Endothelial cell of umbilical vein (primary cell): ENCODE measurements around the gene SLC24A3. TPM values are rescaled to one million over a fixed set of nuclear protein-coding genes. Genes with fewer than 3 reads are reported as not detected.

Experiments used
- BruUV-seq: library from RNA; stranded (reverse); fragments of 400-500 nt; replicated peaks from 2 replicates; lab custom pipeline; 2021; lab: Mats Ljungman, UMichigan
- CTCF ChIA-PET: fragments of 300-600, 350-600 bp; sonication (Branson Sonifier 250); formaldehyde crosslinking; loops from one replicate; lab custom pipeline; 2021; ENCODE audit warnings: antibody characterized with exemption, inconsistent platforms; lab: Charles Lee
- POLR2A ChIA-PET: fragments of 300-600, 350-600 bp; sonication (Branson Sonifier 250); formaldehyde crosslinking; loops from one replicate; lab custom pipeline; 2021; ENCODE audit warnings: antibody characterized with exemption, inconsistent platforms; lab: Charles Lee
- DNase-seq: peaks from one replicate; pipeline ENCODE4 v3.0.0-alpha.2; 2011; ENCODE audit warnings: low read depth, low spot score
- FAIRE-seq: peaks from 2 replicates; lab custom pipeline; 2011; peaks lifted over from hg19 to GRCh38; lab: Jason Lieb, UNC
- H2AFZ ChIP-seq: 2 replicates; pipeline ENCODE4 v1.6.0; 2012; ENCODE audit warnings: low read depth, low read length, control low read depth, inconsistent platforms
- H3K27ac ChIP-seq: 2 replicates; pipeline ENCODE4 v1.5.1; 2011; ENCODE audit warnings: low read depth, mild to moderate bottlenecking, control low read depth, low read length, moderate library complexity; ENCODE audit not compliant: insufficient read depth
- H3K27me3 ChIP-seq, 2 experiments: 2 replicates each; pipeline versions ENCODE4 v1.6.0 to v1.6.1; 2011; ENCODE audit warnings: low read length in 2 of 2, mixed read lengths in 1 of 2; ENCODE audit not compliant: control insufficient read depth in 2 of 2, insufficient read depth in 2 of 2
- H3K36me3 ChIP-seq, 2 experiments: 2 replicates in 1 of 2; 3 replicates in 1 of 2; pipeline ENCODE4 v1.5.1; 2011; ENCODE audit warnings: low read length in 2 of 2, mild to moderate bottlenecking in 1 of 2, moderate library complexity in 1 of 2; ENCODE audit not compliant: control insufficient read depth in 2 of 2, insufficient read depth in 2 of 2; ENCODE audit errors: extremely low read depth in 1 of 2
- H3K4me1 ChIP-seq: 3 replicates; pipeline ENCODE4 v1.5.1; 2011; ENCODE audit warnings: mild to moderate bottlenecking, low read length; ENCODE audit not compliant: control insufficient read depth, insufficient read depth; ENCODE audit errors: extremely low read depth
- H3K4me2 ChIP-seq: 2 replicates; pipeline ENCODE4 v1.6.1; 2011; ENCODE audit warnings: low read length, control low read depth, mixed read lengths; ENCODE audit not compliant: insufficient read depth
- H3K4me3 ChIP-seq, 3 experiments: fragments of 200-600 bp in 1 of 3; sonication (generic), shearing (Covaris generic) in 1 of 3; replicated peaks in 1 of 3; 2 replicates each; pipeline ENCODE4 v1.5.1; 2011 to 2016; ENCODE audit warnings: control low read depth in 3 of 3, low read length in 3 of 3, mild to moderate bottlenecking in 2 of 3, inconsistent platforms in 1 of 3, low read depth in 1 of 3, moderate library complexity in 1 of 3; ENCODE audit not compliant: insufficient read depth in 1 of 3
- H3K79me2 ChIP-seq: 2 replicates; pipeline ENCODE4 v1.6.0; 2012; ENCODE audit warnings: low read length, inconsistent platforms; ENCODE audit not compliant: control insufficient read depth, insufficient read depth
- H3K9ac ChIP-seq: replicated peaks from 2 replicates; pipeline ENCODE3; 2011; ENCODE audit warnings: low read length, control low read depth; ENCODE audit not compliant: insufficient read depth; ENCODE audit errors: extremely low read depth
- H3K9me1 ChIP-seq: replicated peaks from 3 replicates; pipeline ENCODE4 v1.6.0; 2011; ENCODE audit warnings: mild to moderate bottlenecking, low read length; ENCODE audit not compliant: control insufficient read depth, insufficient read depth; ENCODE audit errors: extremely low read depth
- H3K9me3 ChIP-seq: replicated peaks from 2 replicates; pipeline ENCODE4 v1.5.1; 2012; ENCODE audit warnings: low read length, inconsistent platforms; ENCODE audit not compliant: control insufficient read depth, insufficient read depth
- H4K20me1 ChIP-seq: replicated peaks from 2 replicates; pipeline ENCODE3; 2011; ENCODE audit warnings: mild to moderate bottlenecking, low read length; ENCODE audit not compliant: control insufficient read depth, insufficient read depth; ENCODE audit errors: extremely low read depth
- EZH2 ChIP-seq: IDR thresholded peaks from 2 replicates; pipeline ENCODE4 v1.6.1; 2012; ENCODE audit warnings: borderline replicate concordance, low read depth, mild to moderate bottlenecking, moderate library complexity, low read length, inconsistent platforms; ENCODE audit not compliant: severe bottlenecking
- GATA2 ChIP-seq: IDR thresholded peaks from 2 replicates; pipeline ENCODE4 v1.7.0; 2011; ENCODE audit warnings: low read depth, mild to moderate bottlenecking, moderate library complexity, mixed read lengths, low read length; ENCODE audit not compliant: insufficient read length, insufficient read depth
- JUN ChIP-seq: IDR thresholded peaks from 2 replicates; pipeline ENCODE4 v1.6.1; 2011; ENCODE audit warnings: borderline replicate concordance, low read depth; ENCODE audit not compliant: insufficient read length, insufficient read depth
- MYC ChIP-seq: IDR thresholded peaks from one replicate; pipeline ENCODE4 v1.6.1; 2011; ENCODE audit warnings: mild to moderate bottlenecking, low read depth, low read length
- POLR2A ChIP-seq: IDR thresholded peaks from 2 replicates; pipeline ENCODE4 v1.6.1; 2012; ENCODE audit warnings: low read depth, mild to moderate bottlenecking, control low read depth, low read length
- dilution Hi-C: fragments of 300-500 bp; cut with MboI; formaldehyde crosslinking; loops from one replicate; pipeline ENCODE4 v1.15.0; 2019; ENCODE audit warnings: low sequenced_read_pairs; ENCODE audit not compliant: extremely low pct_ligation_motif_present
- intact Hi-C: fragments of 100-400 bp; cut with micrococcal nuclease; formaldehyde crosslinking; loops from one replicate; pipeline ENCODE4 v1.10.0; 2022
- polyA plus RNA-seq, 4 experiments: library from polyadenylated mRNA; depleted of rRNA in 3 of 4; stranded (reverse) in 3 of 4; unstranded in 1 of 4; fragments of >200 nt; gene quantifications; 2 replicates each; pipeline versions ENCODE4 v1.2.1 to v1.2.3, GENCODE V29; 2011 to 2012; ENCODE audit warnings: missing spikeins in 1 of 4
- total RNA-seq: library from RNA; stranded (reverse); gene quantifications from 2 replicates; pipeline ENCODE4 v1.2.3, GENCODE V29; 2021
- TF ChIP-seq, protein P1 (sequence below), 2 donors: IDR thresholded peaks; 1 replicate in 1 of 2; 2 replicates in 1 of 2; pipeline ENCODE4 v1.5.1; 2011; ENCODE audit warnings: low read length in 2 of 2, mild to moderate bottlenecking in 2 of 2, moderate library complexity in 2 of 2, control low read depth in 1 of 2, inconsistent platforms in 1 of 2, low read depth in 1 of 2; ENCODE audit not compliant: insufficient read depth in 1 of 2; ENCODE audit errors: extremely low read depth in 1 of 2
- TF ChIP-seq, protein P2 (sequence below): IDR thresholded peaks from 2 replicates; pipeline ENCODE4 v1.6.1; 2011; ENCODE audit not compliant: insufficient read depth, insufficient read length

SLC24A3 gene
- total and polyA plus RNA-seq, 2 donors (not counting 3 experiments of a cell fraction or from before 2014, with no cell fraction given), result not detected

DNA sequence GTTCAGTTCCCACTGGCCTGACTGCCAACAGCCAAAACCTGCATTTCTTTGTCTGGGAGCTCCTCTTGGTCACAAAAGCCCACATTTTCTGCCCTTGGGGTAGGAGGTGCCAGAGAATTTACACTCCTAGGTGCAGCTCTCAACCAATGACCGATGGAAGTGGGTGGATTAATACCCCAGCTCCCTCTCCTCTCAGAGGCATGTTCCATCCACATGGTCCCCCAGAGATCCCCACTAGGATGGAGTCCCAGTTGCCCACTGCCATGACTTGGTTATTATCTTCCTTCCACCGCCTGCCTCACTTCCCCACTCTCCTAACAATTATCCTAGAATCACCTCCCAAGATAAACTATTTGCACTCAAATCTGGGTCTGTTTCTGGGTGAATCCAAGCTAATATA, 434.5 kb downstream of the SLC24A3 start:
- no peak overlapping the region for H3K27ac ChIP-seq
- H3K27me3 ChIP-seq, result peaks cover 2 to 4% of the 10 kb centered on the region in 2 experiments
- no peak overlapping the region for H3K9ac ChIP-seq
- DNase-seq (no peak), FAIRE-seq (no peak)
- no TSS peak for BruUV-seq
- CTCF ChIA-PET, result interaction anchor here (3.9 kb wide), 1 partner anchor 17 kb away, joined by 26 read pairs; no protein-coding TSS in a partner anchor
- no peaks in the 10 kb centered on the region for H3K36me3 ChIP-seq
- H3K4me1 ChIP-seq, result no peaks in the 10 kb centered on the region
- no peaks in the 10 kb centered on the region for H3K9me3 ChIP-seq
- dilution Hi-C loops, result no loop called here
- intact Hi-C loops, result no loop called here
- no peak overlapping the region for H3K4me2 ChIP-seq
- POLR2A ChIA-PET, result no interaction called here
- no peaks in the 10 kb centered on the region for H3K79me2 ChIP-seq
- H3K4me3 ChIP-seq, result no peak overlapping the region
- H3K9me1 ChIP-seq, result no peaks in the 10 kb centered on the region
- no peaks in the 10 kb centered on the region for H4K20me1 ChIP-seq
- H2AFZ ChIP-seq, result no peak overlapping the region
- no peak for TF ChIP-seq MYC
- no peak for TF ChIP-seq GATA2
- TF ChIP-seq JUN, result no peak
- no peak for TF ChIP-seq EZH2
- TF ChIP-seq, protein P1, sequence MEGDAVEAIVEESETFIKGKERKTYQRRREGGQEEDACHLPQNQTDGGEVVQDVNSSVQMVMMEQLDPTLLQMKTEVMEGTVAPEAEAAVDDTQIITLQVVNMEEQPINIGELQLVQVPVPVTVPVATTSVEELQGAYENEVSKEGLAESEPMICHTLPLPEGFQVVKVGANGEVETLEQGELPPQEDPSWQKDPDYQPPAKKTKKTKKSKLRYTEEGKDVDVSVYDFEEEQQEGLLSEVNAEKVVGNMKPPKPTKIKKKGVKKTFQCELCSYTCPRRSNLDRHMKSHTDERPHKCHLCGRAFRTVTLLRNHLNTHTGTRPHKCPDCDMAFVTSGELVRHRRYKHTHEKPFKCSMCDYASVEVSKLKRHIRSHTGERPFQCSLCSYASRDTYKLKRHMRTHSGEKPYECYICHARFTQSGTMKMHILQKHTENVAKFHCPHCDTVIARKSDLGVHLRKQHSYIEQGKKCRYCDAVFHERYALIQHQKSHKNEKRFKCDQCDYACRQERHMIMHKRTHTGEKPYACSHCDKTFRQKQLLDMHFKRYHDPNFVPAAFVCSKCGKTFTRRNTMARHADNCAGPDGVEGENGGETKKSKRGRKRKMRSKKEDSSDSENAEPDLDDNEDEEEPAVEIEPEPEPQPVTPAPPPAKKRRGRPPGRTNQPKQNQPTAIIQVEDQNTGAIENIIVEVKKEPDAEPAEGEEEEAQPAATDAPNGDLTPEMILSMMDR (IDR thresholded peaks at IDR 0.05; ENCODE audit: extremely low read depth in 1 of 2, insufficient read depth in 1 of 2, low read depth in 1 of 2, low read length in 2 of 2), result no peak
- no peak for TF ChIP-seq POLR2A
- TF ChIP-seq, protein P2, sequence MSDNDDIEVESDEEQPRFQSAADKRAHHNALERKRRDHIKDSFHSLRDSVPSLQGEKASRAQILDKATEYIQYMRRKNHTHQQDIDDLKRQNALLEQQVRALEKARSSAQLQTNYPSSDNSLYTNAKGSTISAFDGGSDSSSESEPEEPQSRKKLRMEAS, result no peak
